ENCODE data around the gene WDR41.
"Not testable (repeated sequence)": the region's sequence is repeated elsewhere in the genome, so short reads cannot be mapped to it uniquely, and the experiment has no call there.

DNA sequence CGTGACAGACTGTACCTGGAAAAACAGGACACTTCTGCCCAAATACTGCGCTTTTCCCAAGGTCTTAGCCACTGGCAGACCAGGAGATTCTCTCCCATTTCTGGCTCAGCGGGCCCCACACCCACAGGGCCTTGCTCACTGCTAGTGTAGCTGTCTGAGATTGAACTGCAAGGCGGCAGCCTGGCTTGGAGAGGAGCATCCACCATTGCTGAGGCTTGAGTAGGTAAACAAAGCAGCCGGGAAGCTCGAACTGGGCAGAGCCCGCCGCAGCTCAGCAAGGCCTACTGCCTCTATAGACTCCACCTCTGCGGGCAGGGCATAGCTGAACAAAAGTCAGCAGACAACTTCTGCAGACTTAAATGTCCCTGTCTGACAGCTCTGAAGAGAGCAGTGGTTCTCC is 9.0 kb upstream of the WDR41 start:
- not testable (repeated sequence) for TF ChIP-seq POLR2A (IDR thresholded peaks at IDR 0.05; ENCODE audit: low read depth); POLR2AphosphoS5 (IDR thresholded peaks at IDR 0.05)
